HCT116 (cell line): ENCODE data around the gene DNM3. TPM values are rescaled to one million over a fixed set of nuclear protein-coding genes. Genes with fewer than 3 reads are reported as not detected.

ENCODE experiments used
- ATAC-seq: fragments of 200-7000 bp; cut with Tn5 transposase; 2 replicates; pipeline ENCODE4 v1.9.1; 2020; ENCODE audit warnings: mild to moderate bottlenecking, moderate library complexity
- BruUV-seq: library from RNA; stranded (reverse); fragments of 400-500 nt; replicated peaks from 2 replicates; lab custom pipeline; 2021; lab: Mats Ljungman, UMichigan
- CTCF ChIA-PET: fragments of 300-600 bp; sonication (Branson Sonifier 250); formaldehyde crosslinking; loops from one replicate; lab custom pipeline; 2021; ENCODE audit warnings: antibody characterized with exemption; lab: Charles Lee
- POLR2A ChIA-PET: fragments of 300-600, 350-600 bp; sonication (Branson Sonifier 250); formaldehyde crosslinking; loops from one replicate; lab custom pipeline; 2021; ENCODE audit warnings: antibody characterized with exemption; lab: Charles Lee
- RAD21 ChIA-PET, 2 experiments: fragments of 300-600 bp; sonication (Branson Sonifier 250); formaldehyde crosslinking; loops; one replicate each; lab custom pipeline; 2023; ENCODE audit warnings: low total read pairs in 2 of 2; ENCODE audit not compliant: uncharacterized antibody in 2 of 2, unreplicated experiment in 2 of 2, low non-redundant PET in 1 of 2; lab: Charles Lee
- DNase-seq: peaks from one replicate; pipeline ENCODE4 v3.0.0-alpha.2; 2010; ENCODE audit warnings: low read depth, low spot score
- H2AFZ ChIP-seq: fragments of 200-600 bp; shearing (Covaris generic), sonication (generic); 2 replicates; pipeline ENCODE4 v1.6.1; 2017; ENCODE audit warnings: low read depth, mixed run types, mixed read lengths, antibody characterized with exemption, low read length; ENCODE audit not compliant: poor library complexity, severe bottlenecking
- H3K27ac ChIP-seq: 2 replicates; pipeline ENCODE4 v1.5.1; 2012; ENCODE audit warnings: low read depth, low read length
- H3K27me3 ChIP-seq: fragments of 200-600 bp; sonication (generic); 2 replicates; pipeline ENCODE4 v1.6.1; 2016; ENCODE audit warnings: mixed run types, low read length, mixed read lengths; ENCODE audit not compliant: insufficient read depth
- H3K36me3 ChIP-seq, 2 experiments: fragments of 200-500 bp in 1 of 2; fragments of 200-600 bp in 1 of 2; sonication (Bioruptor generic) in 1 of 2; sonication (generic) in 1 of 2; 2 replicates each; pipeline versions ENCODE4 v1.5.1 to v1.6.1; 2014 to 2016; ENCODE audit warnings: low read length in 2 of 2, inconsistent platforms in 1 of 2, mixed read lengths in 1 of 2, mixed run types in 1 of 2; ENCODE audit not compliant: insufficient read depth in 2 of 2, control insufficient read depth in 1 of 2
- H3K4me1 ChIP-seq, 2 experiments: fragments of 200-600 bp in 1 of 2; sonication (generic) in 1 of 2; 2 replicates each; pipeline versions ENCODE4 v1.5.1 to v1.6.1; 2012 to 2017; ENCODE audit warnings: low read length in 2 of 2, inconsistent platforms in 1 of 2, mild to moderate bottlenecking in 1 of 2, mixed read lengths in 1 of 2, mixed run types in 1 of 2, moderate library complexity in 1 of 2; ENCODE audit not compliant: insufficient read depth in 2 of 2, control insufficient read depth in 1 of 2
- H3K4me2 ChIP-seq: fragments of 200-600 bp; sonication (generic); 2 replicates; pipeline ENCODE4 v1.6.1; 2017; ENCODE audit warnings: mixed run types, low read length, mixed read lengths
- H3K4me3 ChIP-seq, 2 experiments: fragments of 200-600 bp in 1 of 2; sonication (generic) in 1 of 2; replicated peaks in 1 of 2; 2 replicates each; pipeline ENCODE4 v1.5.1; 2011 to 2016; ENCODE audit warnings: low read length in 2 of 2, control low read depth in 1 of 2, low read depth in 1 of 2, mild to moderate bottlenecking in 1 of 2, mixed read lengths in 1 of 2, mixed run types in 1 of 2
- H3K79me2 ChIP-seq: fragments of 200-600 bp; sonication (generic); 2 replicates; pipeline ENCODE4 v1.6.1; 2017; ENCODE audit warnings: mild to moderate bottlenecking, mixed run types, low read length, moderate library complexity, mixed read lengths; ENCODE audit not compliant: insufficient read depth
- H3K9ac ChIP-seq: fragments of 200-600 bp; sonication (generic); 2 replicates; pipeline ENCODE4 v1.6.1; 2016; ENCODE audit warnings: low read length, mixed read lengths
- H3K9me2 ChIP-seq: fragments of 200-600 bp; sonication (generic), shearing (Covaris generic); 2 replicates; pipeline ENCODE4 v1.6.1; 2017; ENCODE audit warnings: mixed run types, mild to moderate bottlenecking, moderate library complexity; ENCODE audit not compliant: insufficient read depth
- H3K9me3 ChIP-seq, 2 experiments: fragments of 200-500 bp in 1 of 2; fragments of 200-600 bp in 1 of 2; sonication (Bioruptor generic) in 1 of 2; sonication (generic) in 1 of 2; 2 replicates each; pipeline ENCODE4 v1.6.1; 2014 to 2017; ENCODE audit warnings: low read length in 2 of 2, mixed read lengths in 2 of 2, inconsistent platforms in 1 of 2, low read depth in 1 of 2, mild to moderate bottlenecking in 1 of 2, mixed run types in 1 of 2, moderate library complexity in 1 of 2; ENCODE audit not compliant: control insufficient read depth in 1 of 2, insufficient read depth in 1 of 2
- H4K20me1 ChIP-seq: fragments of 200-600 bp; sonication (generic), shearing (Covaris generic); 2 replicates; pipeline ENCODE4 v1.6.1; 2017; ENCODE audit warnings: mixed run types, mild to moderate bottlenecking, moderate library complexity; ENCODE audit not compliant: insufficient read depth
- CEBPB ChIP-seq: IDR thresholded peaks from 2 replicates; pipeline ENCODE4 v1.6.1; 2012; ENCODE audit warnings: low read depth
- CTCF ChIP-seq, 3 experiments: fragments of 200-600 bp in 1 of 3; sonication (generic) in 1 of 3; IDR thresholded peaks in 2 of 3; conservative IDR thresholded peaks in 1 of 3; 2 replicates each; pipeline ENCODE4 v1.5.1; 2012 to 2017; ENCODE audit warnings: low read depth in 2 of 3, low read length in 2 of 3, antibody characterized with exemption in 1 of 3, borderline replicate concordance in 1 of 3, control low read depth in 1 of 3, mild to moderate bottlenecking in 1 of 3, mixed read lengths in 1 of 3, mixed run types in 1 of 3, moderate library complexity in 1 of 3; ENCODE audit not compliant: insufficient read depth in 1 of 3
- EGR1 ChIP-seq: IDR thresholded peaks from 2 replicates; pipeline ENCODE4 v1.6.1; 2012; ENCODE audit warnings: low read depth
- ELF1 ChIP-seq: IDR thresholded peaks from 2 replicates; pipeline ENCODE4 v1.6.1; 2012; ENCODE audit warnings: low read depth, borderline replicate concordance
- EZH2 ChIP-seq: fragments of 200-600 bp; sonication (generic); IDR thresholded peaks from 2 replicates; pipeline ENCODE4 v1.6.1; 2017; ENCODE audit warnings: antibody characterized with exemption, mixed run types
- EZH2phosphoT487 ChIP-seq: fragments of 200-600 bp; IDR thresholded peaks from 2 replicates; pipeline ENCODE4 v1.6.1; 2018; ENCODE audit warnings: antibody characterized with exemption, borderline replicate concordance
- FOSL1 ChIP-seq: IDR thresholded peaks from 2 replicates; pipeline ENCODE4 v1.6.1; 2012; ENCODE audit warnings: low read depth
- JUND ChIP-seq: IDR thresholded peaks from 2 replicates; pipeline ENCODE4 v1.6.1; 2012
- POLR2A ChIP-seq: IDR thresholded peaks from 2 replicates; pipeline ENCODE4 v1.7.0; 2011; ENCODE audit warnings: borderline replicate concordance; ENCODE audit not compliant: insufficient read depth, insufficient read length; ENCODE audit errors: extremely low read depth
- POLR2AphosphoS5 ChIP-seq: IDR thresholded peaks from 2 replicates; pipeline ENCODE4 v1.6.1; 2011; ENCODE audit warnings: mild to moderate bottlenecking, low read depth, low read length, moderate library complexity
- RAD21 ChIP-seq: IDR thresholded peaks from 2 replicates; pipeline ENCODE4 v1.6.1; 2012; ENCODE audit warnings: low read depth, mild to moderate bottlenecking
- REST ChIP-seq: IDR thresholded peaks from 2 replicates; pipeline ENCODE4 v1.6.1; 2012; ENCODE audit warnings: low read depth
- SIN3A ChIP-seq: IDR thresholded peaks from 2 replicates; pipeline ENCODE4 v1.6.1; 2012; ENCODE audit warnings: low read depth
- SRF ChIP-seq: IDR thresholded peaks from 2 replicates; pipeline ENCODE4 v1.6.1; 2012; ENCODE audit warnings: low read depth
- intact Hi-C: fragments of 100-400 bp; cut with micrococcal nuclease; formaldehyde crosslinking; loops from 2 replicates; pipeline ENCODE4 v1.10.0; 2022
- total RNA-seq: library from RNA; stranded (reverse); gene quantifications from one replicate; pipeline ENCODE4 v1.2.1, GENCODE V29; 2021; ENCODE audit not compliant: unreplicated experiment

Gene DNM3
- total RNA-seq, 1 experiment from 2014 or later = 3.1 TPM

GRCh38 chr1:172001288-172001687 lies 160.0 kb downstream of the DNM3 start:
- Histone ChIP-seq H4K20me1 (no peaks in the 10 kb centered on the region), H3K79me2 (no peaks in the 10 kb centered on the region), H3K9me2 (no peaks in the 10 kb centered on the region), H3K36me3 (no peaks in the 10 kb centered on the region), H3K9me3 (no peaks in the 10 kb centered on the region), H3K27ac (no peak overlapping the region)
- no peak for ATAC-seq
- POLR2A ChIA-PET = no interaction called here
- no TSS peak for BruUV-seq
- no peak for TF ChIP-seq ELF1
- no peak for TF ChIP-seq REST
- TF ChIP-seq CTCF (IDR thresholded peaks at IDR 0.05 in 2 of 3, conservative IDR thresholded peaks at IDR 0.05 in 1 of 3; ENCODE audit: borderline replicate concordance in 1 of 3, insufficient read depth in 1 of 3, low read depth in 2 of 3, low read length in 2 of 3) = no peak
- no peak for TF ChIP-seq SRF
- no peak for TF ChIP-seq POLR2A
- no peak for TF ChIP-seq POLR2AphosphoS5
- TF ChIP-seq FOSL1 = no peak
- no peak for TF ChIP-seq CEBPB
- no peak for TF ChIP-seq EZH2
- no peak for TF ChIP-seq EGR1
- TF ChIP-seq SIN3A = no peak
- TF ChIP-seq JUND = no peak
- TF ChIP-seq RAD21 = no peak
- no peak for TF ChIP-seq EZH2phosphoT487
- TF ChIP-seq, all 23 proteins: peak for 0
- ChIA-PET RAD21 (no interaction called here), CTCF (interaction anchor here (2.2 kb wide), 1 partner anchor 200 kb away, joined by 21 read pairs; no protein-coding TSS in a partner anchor)
- no peaks in the 10 kb centered on the region for H3K27me3 ChIP-seq
- no peaks in the 10 kb centered on the region for H3K4me1 ChIP-seq
- DNase-seq = no peak
- no peak overlapping the region for H3K4me3 ChIP-seq
- H2AFZ ChIP-seq = no peak overlapping the region
- no peak overlapping the region for H3K4me2 ChIP-seq
- intact Hi-C loops = loop anchor here (5.0 kb wide), 2 partner anchors 441 to 711 kb away; partner anchors contain the start of gene PIGC
- no peak overlapping the region for H3K9ac ChIP-seq
